Sciatic nerve (tissue), 2 donors: ENCODE measurements around the gene CLEC2A. TPM values are rescaled to one million over a fixed set of nuclear protein-coding genes. Genes with fewer than 3 reads are reported as not detected.
"Not testable (repeated sequence)": the region's sequence is repeated elsewhere in the genome, so short reads cannot be mapped to it uniquely, and the experiment has no call there.

Source experiments
- ATAC-seq: fragments of 200-7000 bp; cut with Tn5 transposase; one replicate; pipeline ENCODE4 v1.9.1; 2020; ENCODE audit warnings: mild to moderate bottlenecking, moderate library complexity
- DNase-seq: peaks from one replicate; pipeline ENCODE4 v3.0.0-alpha.2; 2020; ENCODE audit warnings: low spot score
- intact Hi-C: fragments of 100-400 bp; cut with DNase I; formaldehyde crosslinking; loops from one replicate; pipeline ENCODE4 v1.14.2; 2022
- total RNA-seq: library from RNA; stranded (reverse); fragmentation: NEBNext Ultra II Directional; extraction: Animal tissue kit (Norgen Biotek cat#: 25700); gene quantifications from one replicate; pipeline ENCODE4 v1.2.1, GENCODE V29; 2021
- donor health status: DM: no; HTN: no; CAD: no.
- donor health status: DM: no; HTN: no; CAD: no.

Gene CLEC2A, protein sequence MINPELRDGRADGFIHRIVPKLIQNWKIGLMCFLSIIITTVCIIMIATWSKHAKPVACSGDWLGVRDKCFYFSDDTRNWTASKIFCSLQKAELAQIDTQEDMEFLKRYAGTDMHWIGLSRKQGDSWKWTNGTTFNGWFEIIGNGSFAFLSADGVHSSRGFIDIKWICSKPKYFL
- total RNA-seq: not detected

DNA sequence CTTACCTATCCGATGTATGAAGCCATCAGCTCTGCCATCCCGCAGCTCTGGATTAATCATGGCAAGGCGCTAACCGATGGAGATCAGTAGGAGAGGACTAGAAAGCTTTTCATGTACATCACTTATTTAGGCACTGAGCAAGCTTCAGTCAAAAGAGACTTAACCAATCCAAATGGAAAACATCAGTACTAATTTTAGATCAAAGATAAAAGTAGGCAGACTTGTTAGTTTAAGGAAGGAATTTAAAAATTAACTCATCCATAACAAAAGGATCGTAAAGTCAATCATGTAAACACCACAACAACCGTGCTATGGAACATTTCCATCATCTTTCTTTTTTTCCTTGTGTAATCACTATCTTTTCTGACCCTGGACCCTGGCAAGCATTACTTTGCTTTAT, at the start of gene CLEC2A:
Gene CLEC2A, minus strand, starts transcription at position 101 of the 400 bp plus-strand sequence. Its CDS starts 41 bp downstream, at position 60.
- ATAC-seq: no peak
- no peak for DNase-seq
- intact Hi-C loops: no loop called here

DNA sequence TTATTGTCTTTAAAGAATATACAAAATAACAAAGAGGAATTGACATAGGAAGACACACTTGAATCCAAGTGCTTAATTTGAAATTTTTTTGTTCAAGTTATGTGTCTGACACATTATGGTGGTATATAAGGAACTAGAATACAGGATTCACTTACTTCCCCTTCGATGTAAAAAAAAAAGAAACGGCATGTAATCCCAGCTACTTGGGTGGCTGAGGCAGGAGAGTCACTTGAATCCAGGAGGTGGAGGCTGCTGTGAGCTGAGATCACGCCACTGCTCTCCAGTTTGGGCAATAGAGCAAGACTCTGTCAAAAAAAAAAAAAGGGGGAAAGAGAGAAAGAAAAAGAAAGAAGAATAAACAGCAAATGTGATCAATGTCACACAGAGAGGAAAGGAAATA, 48.0 kb upstream of the CLEC2A start:
- intact Hi-C loops: no loop called here
- ATAC-seq (no peak), DNase-seq (no peak)

DNA sequence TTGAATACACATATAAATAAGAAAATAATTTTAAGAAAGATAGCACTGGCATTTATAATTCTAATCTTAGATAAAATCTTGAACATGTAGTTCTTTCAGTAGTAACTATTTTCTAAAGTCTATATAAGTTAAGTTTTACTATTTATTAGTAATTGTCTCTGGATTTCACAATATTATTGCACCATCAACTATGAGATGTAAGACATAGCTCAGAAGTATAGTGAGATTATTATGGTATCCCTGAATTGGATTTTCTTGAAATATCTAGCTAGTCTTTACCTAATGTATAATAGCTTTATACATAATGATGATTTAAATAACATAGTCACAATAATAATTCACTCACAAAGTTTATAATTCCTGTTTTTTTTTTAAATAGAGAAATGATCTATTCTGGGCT, 45.7 kb upstream of the CLEC2A start:
- no peak for ATAC-seq
- intact Hi-C loops: no loop called here
- no peak for DNase-seq

DNA sequence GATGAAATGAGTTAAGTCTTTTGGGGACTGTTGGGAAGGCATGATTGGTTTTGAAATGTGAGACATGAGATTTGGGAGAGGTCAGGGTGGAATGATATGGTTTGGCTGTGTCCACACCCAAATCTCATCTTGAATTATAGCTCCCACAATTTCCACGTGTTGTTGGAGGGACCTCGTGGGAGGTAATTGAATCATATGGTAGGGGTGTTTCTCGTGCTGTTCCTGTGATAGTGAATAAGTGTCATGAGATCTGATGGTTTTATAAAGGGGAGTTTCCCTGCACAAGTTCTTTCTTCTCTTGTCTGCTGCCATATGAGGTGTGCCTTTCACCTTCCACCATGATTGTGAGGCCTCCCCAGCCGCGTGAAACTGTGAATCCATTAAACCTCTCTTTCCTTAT, 44.5 kb upstream of the CLEC2A start:
- DNase-seq, intact Hi-C loops, ATAC-seq: not testable (repeated sequence)

DNA sequence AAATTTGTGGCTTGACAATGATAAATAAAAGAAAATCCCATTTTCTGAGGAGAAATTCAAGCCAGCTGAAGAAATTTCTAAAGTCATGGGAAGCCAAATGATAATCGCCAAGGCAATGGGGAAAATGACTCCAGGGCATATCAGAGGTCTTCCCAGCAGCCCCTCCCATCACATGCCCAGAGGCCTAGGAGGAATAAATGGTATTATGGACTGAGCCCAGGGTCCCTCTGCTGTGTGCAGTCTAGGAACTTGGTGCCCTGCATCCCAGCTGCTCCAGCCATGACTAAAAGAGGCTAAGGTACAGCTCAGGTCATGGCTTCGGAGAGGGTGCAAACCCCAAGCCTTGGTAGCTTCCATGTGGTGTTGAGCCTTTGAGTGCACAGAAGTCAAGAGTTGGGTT, 43.4 kb upstream of the CLEC2A start:
- intact Hi-C loops: no loop called here
- no peak for ATAC-seq
- DNase-seq: no peak

DNA sequence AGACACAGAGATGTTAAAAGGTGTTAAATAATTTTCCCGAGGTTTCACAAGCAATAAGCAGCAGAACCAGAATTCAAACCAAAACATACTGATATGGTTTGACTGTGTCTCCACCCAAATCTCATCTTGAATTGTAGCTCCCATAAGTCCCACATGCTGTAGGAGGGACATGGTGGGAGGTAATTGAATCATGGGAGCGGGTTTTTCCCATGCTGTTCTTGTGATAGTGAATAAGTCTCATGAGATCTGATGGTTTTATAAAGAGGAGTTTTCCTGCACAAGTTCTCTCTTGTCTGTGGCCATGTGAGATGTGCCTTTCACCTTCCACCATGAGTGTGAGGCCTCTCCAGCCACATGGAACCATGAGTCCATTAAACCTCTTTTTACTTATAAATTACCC, 42.6 kb upstream of the CLEC2A start:
- ATAC-seq, DNase-seq, intact Hi-C loops: not testable (repeated sequence)

DNA sequence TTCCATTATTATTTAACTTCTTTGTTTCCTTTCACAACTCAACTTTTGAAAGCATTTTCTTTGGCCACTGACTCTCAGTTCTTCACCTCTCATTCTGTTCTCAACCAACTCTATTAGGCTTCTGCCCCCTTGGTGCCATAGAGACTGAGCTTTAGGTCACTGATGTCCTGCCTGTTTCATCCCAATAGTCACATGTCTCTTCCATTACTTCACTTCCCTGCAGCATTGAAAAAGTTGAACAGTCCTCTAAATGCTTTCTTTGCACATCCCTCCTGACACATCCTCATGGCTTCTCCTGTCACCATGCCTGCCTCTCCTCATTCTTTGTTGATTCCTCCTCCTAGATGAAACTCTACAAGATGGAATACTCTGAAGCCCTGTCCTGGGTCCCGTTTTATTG, 41.8 kb upstream of the CLEC2A start:
- no peak for ATAC-seq

DNA sequence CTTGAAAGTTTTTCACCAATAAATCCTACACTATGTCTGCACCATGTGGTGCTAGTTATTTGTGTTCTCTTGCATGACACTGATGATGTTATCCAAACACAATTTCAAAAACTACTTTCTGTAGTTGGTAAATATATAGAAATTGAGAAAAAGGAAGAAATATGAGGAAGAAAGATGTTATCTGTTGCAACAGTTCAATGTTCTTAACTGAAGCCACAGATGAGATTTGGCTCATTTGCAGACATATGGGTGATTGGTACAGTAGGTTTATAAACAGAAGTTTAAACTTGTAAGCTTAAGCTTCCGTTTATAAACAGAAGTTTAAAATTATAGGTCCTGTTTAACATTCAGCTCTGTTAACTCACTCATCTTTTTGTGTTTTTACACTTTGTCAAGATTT, 39.0 kb upstream of the CLEC2A start, which contains the start of gene CLEC12A:
Gene CLEC12A, plus strand, starts transcription at position 229 of the 400 bp plus-strand sequence. CDS start 188 bp downstream, outside the sequence.
- no peak for ATAC-seq
- intact Hi-C loops: no loop called here
- no peak for DNase-seq

More for the DNA sequence above, 41.8 kb upstream of the CLEC2A start:
- DNase-seq: no peak
- intact Hi-C loops: no loop called here

DNA sequence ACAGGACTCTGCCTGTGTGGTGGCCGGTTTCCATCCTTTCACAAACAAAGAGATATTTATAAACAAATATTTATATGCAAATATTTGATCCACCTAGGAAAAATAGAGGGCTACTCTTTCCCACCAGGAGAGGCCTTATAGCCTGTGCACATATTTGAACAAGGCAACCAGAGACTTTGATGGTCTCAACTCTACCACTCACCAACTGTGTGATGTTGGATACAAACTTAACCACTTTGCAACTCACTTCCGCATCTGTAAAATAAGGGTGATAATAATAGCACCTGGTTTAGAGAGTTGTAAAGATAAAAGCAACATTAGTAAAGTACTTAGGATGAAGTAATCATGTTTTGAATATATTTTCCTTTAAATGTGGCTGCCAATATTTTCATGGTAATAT, 37.5 kb upstream of the CLEC2A start:
- intact Hi-C loops: no loop called here
- no peak for DNase-seq
- ATAC-seq: no peak

DNA sequence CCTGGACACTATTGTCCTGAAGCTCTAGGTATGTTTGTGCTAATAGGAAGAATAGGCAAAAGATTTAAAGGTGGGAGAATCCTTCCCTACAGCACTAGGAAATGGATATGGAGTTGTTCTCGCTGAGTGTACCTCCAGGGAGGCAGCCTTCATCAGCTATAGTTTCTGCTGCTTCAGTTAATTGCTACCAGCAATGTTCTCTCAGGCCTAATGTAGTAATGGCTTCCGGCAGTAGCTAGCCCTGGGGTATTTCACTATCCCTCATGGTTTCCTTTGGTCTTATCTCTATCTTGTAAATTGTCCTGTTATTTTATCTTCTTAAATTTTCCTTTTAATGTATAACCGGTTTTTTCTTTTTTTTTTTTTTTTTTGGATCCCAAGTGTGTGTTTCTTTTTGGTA, 29.7 kb upstream of the CLEC2A start:
- ATAC-seq: no peak

DNA sequence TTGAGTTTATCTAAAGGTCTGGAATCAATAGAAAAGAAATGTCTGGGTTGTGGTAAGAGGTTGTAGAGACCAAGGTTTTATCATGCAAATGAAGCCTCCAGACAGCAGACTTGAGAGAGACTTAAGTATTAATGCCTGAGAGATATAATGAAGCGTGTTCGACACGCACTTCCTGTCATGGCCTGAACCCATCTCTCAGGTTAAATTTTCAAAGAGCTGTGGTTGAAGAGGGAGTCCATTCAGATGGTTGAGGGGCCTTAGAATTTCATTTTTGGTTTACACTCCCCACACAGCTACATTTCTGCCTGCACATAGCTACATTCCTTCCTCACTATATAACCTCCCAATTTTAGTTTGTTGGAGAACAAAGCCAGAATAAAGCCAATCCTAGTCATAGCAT, 28.9 kb upstream of the CLEC2A start:
- no peak for DNase-seq
- no peak for ATAC-seq
- intact Hi-C loops: no loop called here

More for the DNA sequence above, 29.7 kb upstream of the CLEC2A start:
- intact Hi-C loops: no loop called here
- no peak for DNase-seq

DNA sequence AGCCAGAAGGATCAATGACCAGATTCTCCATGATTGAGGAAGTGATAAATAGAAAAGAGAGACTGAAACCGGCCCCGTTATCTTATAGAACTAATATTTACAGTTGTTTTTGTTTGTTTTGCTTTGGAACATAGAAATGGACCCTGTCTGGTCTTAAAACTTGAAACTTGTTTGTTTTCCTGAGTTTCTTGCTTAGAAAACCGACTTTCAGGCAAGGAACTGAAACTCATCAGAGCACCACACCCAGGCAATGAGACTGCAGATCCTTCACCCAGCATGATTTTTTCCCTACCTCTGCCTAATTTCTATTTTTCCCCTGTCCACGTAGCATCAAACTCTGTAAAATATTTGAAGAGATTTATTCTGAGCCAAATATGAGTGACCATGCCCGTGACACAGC, 28.4 kb upstream of the CLEC2A start:
- no peak for ATAC-seq
- no peak for DNase-seq
- intact Hi-C loops: no loop called here

DNA sequence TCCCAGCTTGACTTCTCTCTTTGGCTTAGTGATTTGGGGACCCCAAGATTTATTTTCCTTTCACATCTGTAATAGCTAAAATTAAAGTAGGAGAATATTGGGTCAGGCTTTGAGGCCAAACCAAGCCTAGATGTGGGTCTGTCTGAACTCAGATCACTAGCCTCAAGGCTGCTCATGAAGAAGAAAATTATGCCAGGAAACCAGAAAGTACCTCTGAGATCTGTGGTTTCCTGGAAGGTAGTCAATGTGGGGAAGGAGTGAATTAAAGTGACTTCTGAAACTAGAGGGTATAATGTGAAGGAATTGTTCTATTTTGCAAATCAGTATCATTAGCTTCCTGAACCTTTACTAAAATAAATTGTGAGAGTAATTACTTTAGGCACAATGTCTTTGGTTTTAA, 25.7 kb upstream of the CLEC2A start:
- intact Hi-C loops: no loop called here
- DNase-seq (no peak), ATAC-seq (no peak)

DNA sequence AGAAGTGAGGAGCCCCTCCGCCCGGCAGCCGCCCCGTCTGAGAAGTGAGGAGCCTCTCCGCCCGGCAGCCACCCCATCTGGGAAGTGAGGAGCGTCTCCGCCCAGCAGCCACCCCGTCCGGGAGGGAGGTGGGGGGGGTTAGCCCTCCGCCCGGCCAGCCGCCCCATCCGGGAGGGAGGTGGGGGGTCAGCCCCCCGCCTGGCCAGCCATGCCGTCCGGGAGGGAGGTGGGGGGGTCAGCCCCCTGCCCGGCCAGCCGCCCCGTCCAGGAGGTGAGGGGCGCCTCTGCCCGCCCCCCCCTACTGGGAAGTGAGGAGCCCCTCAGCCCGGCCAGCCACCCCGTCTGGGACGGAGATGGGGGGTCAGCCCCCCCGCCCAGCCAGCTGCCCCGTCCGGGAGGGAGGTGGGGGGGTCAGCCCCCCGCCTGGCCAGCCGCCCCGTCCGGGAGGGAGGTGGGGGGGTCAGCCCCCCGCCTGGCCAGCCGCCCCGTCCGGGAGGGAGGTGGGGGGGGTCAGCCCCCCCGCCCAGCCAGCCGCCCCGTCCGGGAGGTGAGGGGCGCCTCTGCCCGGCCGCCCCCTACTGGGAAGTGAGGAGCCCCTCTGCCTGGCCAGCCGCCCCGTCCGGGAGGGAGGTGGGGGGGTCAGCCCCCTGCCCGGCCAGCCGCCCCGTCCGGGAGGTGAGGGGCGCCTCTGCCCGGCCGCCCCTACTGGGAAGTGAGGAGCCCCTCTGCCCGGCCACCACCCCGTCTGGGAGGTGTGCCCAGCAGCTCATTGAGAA, 21.0 kb upstream of the CLEC2A start:
- DNase-seq, intact Hi-C loops: not testable (repeated sequence)

DNA sequence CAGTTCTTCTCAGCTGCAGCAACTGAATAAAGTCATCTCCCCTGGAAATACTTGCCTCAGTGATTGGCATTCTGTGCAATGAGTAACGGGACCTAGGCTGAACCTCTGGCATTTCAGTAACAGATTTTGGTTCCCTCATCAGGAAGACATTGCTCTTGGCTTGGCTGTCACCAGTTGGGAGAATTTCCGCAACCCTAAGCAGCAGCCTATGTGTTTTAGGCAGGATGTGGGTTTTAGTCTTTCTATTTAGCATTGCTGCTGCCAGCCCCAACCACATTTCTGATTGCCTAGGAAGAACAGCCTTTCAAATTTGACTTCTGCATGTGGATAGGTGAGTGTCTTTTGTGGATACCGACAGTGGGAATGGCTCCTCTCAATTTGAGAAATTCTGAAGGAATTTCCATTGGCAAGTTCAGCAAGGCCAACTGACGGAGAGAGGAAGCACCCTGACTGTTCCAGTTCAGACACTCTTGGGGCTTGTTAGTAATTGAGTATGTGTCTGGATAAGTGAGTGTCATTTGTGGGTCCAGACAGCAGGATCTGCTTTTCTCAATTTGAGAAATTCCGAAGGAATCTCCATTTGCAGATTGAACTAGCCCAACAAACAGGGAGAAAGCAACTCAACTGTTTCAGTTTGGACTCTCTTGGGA, 19.0 kb upstream of the CLEC2A start:
- intact Hi-C loops: no loop called here
- ATAC-seq: no peak
- no peak for DNase-seq

More for the DNA sequence above, 21.0 kb upstream of the CLEC2A start:
- not testable (repeated sequence) for ATAC-seq

DNA sequence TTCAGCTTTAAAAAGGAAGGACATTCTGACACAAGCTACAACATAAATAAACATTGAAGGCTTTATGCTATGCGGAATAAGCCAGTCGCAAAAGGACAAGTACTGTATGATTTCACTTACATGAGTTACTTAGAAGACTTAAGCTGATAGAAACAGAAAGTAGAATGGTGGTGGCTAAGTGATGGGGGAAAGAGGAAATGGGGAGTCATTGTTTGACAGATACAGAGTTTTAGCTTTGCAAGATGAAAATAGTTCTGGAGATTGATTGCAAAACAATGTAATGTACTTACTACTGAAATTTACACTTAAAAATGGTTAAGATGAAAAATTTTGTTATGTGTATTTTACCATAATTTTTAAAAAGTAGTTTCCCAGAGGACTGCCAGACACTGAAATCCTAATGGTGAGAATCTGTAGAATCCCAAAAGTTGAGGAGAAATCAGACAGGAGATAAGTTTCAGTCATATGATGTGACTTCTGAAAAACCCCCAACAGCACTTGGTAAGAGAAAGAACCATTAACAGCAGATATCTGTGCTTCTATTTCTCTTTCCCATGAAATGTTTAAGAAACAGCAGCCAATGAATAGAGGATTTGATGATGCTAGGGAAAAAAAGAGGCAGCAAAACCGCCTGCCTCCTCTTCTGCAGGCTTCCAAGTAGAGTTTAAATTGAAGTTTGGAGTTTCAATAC, 16.6 kb upstream of the CLEC2A start:
- DNase-seq: no peak
- intact Hi-C loops: no loop called here
- peak; percentile 30 for ATAC-seq

DNA sequence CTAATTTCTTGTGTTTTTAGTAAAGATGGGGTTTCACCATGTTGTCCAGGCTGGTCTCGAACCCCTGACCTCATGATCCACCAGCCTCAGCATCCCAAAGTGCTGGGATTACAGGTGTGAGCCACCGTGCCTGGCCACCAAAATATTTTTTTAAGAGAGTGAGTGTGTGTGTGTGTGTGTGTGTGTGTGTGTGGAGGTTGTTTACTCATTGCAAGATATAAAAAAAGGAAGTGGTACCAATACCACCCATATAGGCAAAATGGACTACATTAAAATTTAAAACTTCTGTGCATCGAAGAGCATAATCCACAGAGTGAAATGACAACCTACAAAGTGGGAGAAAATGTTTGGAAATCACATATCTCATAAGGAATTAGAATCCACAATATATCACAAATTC, 15.5 kb upstream of the CLEC2A start:
- no peak for DNase-seq
- intact Hi-C loops: no loop called here
- no peak for ATAC-seq

DNA sequence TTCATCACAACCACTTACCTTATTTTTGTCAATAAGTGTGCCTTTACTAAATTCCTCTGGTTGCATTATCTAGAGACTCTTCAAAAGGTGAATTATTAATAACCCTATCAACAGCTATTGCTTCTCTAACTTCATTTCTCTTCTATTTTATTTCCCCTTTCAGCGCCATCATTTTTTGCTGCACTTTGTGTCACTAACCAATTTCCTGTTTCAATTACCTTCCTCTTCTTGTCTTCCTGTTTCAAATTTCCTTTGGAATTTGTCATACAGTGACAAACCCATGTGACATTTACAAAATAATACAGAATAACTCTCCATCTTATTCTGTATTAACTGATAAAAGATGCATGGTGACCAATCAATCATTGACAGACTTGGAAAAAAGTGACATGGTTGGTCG, 12.2 kb upstream of the CLEC2A start:
- intact Hi-C loops: no loop called here
- ATAC-seq (no peak), DNase-seq (no peak)

DNA sequence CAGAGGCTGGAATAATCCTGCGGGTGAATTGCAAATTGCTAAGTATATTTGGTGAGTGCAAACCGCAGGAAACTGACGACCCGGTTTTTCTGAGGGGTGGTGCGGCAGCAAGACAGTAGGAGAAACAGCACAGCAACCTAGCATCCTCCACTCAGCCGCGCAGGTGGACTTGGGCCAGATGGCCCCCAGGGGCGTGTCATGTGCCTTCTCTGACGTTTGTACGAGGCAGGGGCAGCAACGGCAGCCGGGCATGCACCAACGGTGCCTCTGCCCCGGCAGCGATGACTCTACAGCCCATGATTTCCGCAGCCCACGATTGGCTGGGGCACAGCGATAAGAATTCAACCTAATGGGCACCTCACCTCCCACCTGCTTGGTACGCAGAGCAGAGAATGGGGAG, 11.1 kb upstream of the CLEC2A start:
- ATAC-seq: no peak
- DNase-seq: no peak
- intact Hi-C loops: no loop called here

DNA sequence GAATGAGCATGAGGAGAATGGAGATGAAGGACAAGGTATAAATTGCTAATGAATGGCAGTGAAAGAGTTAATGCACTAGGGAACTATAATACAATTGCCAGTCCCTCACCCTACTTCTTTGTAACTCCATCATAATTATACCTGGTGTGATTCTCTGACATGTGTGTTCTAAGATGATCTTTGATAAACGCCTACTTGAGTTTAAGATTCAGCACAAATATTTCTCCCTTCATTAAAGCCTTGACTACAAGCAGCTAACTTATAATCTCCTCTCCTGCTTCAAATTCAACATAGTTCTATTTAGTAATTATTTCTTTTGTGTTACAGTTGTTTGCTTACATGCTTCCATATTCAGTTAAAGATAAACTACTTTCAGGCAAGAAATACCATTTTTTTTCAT, 9.7 kb upstream of the CLEC2A start:
- no peak for ATAC-seq
- intact Hi-C loops: no loop called here
- no peak for DNase-seq
